GM04503 (cell line): ENCODE results near the gene CCDC106.

Source experiments
- DNase-seq: peaks from one replicate; pipeline ENCODE4 v3.0.0-alpha.2; 2012; ENCODE audit warnings: low read depth

CCDC106 gene

GRCh38 chr19:55637534-55637933 lies 10.5 kb upstream of the CCDC106 start:
- DNase-seq: no peak

GRCh38 chr19:55638864-55639359 lies 9.1 kb upstream of the CCDC106 start:
- no peak for DNase-seq

- no peak for DNase-seq
Measured at GRCh38 chr19:55640043-55640576, 7.9 kb upstream of the CCDC106 start.

- DNase-seq: no peak
Measured at GRCh38 chr19:55640577-55641425, 7.2 kb upstream of the CCDC106 start, which contains the start of gene ZNF580. Gene ZNF580, plus strand, starts transcription at chr19:55641002. Its CDS starts 1,507 bp downstream, at chr19:55642509.

- DNase-seq: no peak
Measured at GRCh38 chr19:55641426-55642152, 6.4 kb upstream of the CCDC106 start.

- DNase-seq: no peak
Measured at GRCh38 chr19:55642153-55643002, 5.6 kb upstream of the CCDC106 start.

- DNase-seq: no peak
Measured at GRCh38 chr19:55643003-55643886, 4.8 kb upstream of the CCDC106 start, which contains the start of gene ZNF581. Gene ZNF581, plus strand, starts transcription at chr19:55643649. Its CDS starts 923 bp downstream, at chr19:55644572.

- no peak for DNase-seq
Measured at GRCh38 chr19:55643887-55644176, 4.2 kb upstream of the CCDC106 start.

GRCh38 chr19:55644191-55644833 lies 3.7 kb upstream of the CCDC106 start:
- no peak for DNase-seq

- no peak for DNase-seq
Measured at GRCh38 chr19:55644842-55645511, 3.0 kb upstream of the CCDC106 start.

GRCh38 chr19:55645512-55645881 lies 2.5 kb upstream of the CCDC106 start:
- no peak for DNase-seq

- DNase-seq: no peak
Measured at GRCh38 chr19:55646889-55647731, 902 bp upstream of the CCDC106 start.

- no peak for DNase-seq
Measured at GRCh38 chr19:55648585-55649267, 714 bp downstream of the CCDC106 start.

- DNase-seq: no peak
Measured at GRCh38 chr19:55649268-55650125, 1.5 kb downstream of the CCDC106 start.

GRCh38 chr19:55650126-55650557 lies 2.1 kb downstream of the CCDC106 start:
- DNase-seq: no peak

GRCh38 chr19:55650602-55651230 lies 2.7 kb downstream of the CCDC106 start:
- DNase-seq: no peak

GRCh38 chr19:55651236-55651635 lies 3.2 kb downstream of the CCDC106 start:
- DNase-seq: no peak
